Thyroid gland (tissue), 4 donors: ENCODE measurements around the gene TMEM229B. TPM values are rescaled to one million over a fixed set of nuclear protein-coding genes. Genes with fewer than 3 reads are reported as not detected.

ENCODE experiments used
- DNase-seq, 2 donors: peaks; one replicate each; pipeline ENCODE4 v3.0.0-alpha.2; 2019
- H3K27ac ChIP-seq, 3 donors: fragments of 200-600 bp; sonication (generic); 1 replicate in 2 of 3; 2 replicates in 1 of 3; pipeline ENCODE4 v1.5.1; 2016 to 2019; ENCODE audit warnings: mild to moderate bottlenecking in 1 of 3, moderate library complexity in 1 of 3
- H3K27me3 ChIP-seq: fragments of 200-600 bp; sonication (generic); one replicate; pipeline ENCODE4 v1.5.1; 2019
- H3K36me3 ChIP-seq, 2 donors: fragments of 200-600 bp; sonication (generic); one replicate each; pipeline ENCODE4 v1.5.1; 2016 to 2019
- H3K4me1 ChIP-seq, 2 donors: fragments of 200-600 bp; sonication (generic); one replicate each; pipeline ENCODE4 v1.5.1; 2017 to 2019
- H3K4me3 ChIP-seq, 3 donors: fragments of 200-600 bp; sonication (generic); replicated peaks in 1 of 3; 1 replicate in 2 of 3; 2 replicates in 1 of 3; pipeline ENCODE4 v1.5.1; 2016; ENCODE audit warnings: mild to moderate bottlenecking in 1 of 3
- H3K9me3 ChIP-seq: fragments of 200-600 bp; sonication (generic); one replicate; pipeline ENCODE4 v1.5.1; 2017
- POLR2A ChIP-seq, 2 donors: fragments of 450-650 bp; IDR thresholded peaks; one replicate each; pipeline ENCODE4 v1.6.1; 2017; ENCODE audit warnings: antibody characterized with exemption in 2 of 2, mild to moderate bottlenecking in 2 of 2, moderate library complexity in 1 of 2
- WGBS, 2 donors: methylation state at CpG; one replicate each; pipeline ENCODE4 v1.1.5; 2017; 5-methylcytosine and 5-hydroxymethylcytosine counted together
- intact Hi-C: fragments of 100-400 bp; cut with DNase I; formaldehyde crosslinking; loops from one replicate; pipeline ENCODE4 v1.15.1; 2023
- total RNA-seq, 4 donors: library from RNA; depleted of rRNA; stranded (reverse); fragments of >200 nt; gene quantifications; one replicate each; pipeline ENCODE4 v1.2.3, GENCODE V29; 2016
- TF ChIP-seq, protein P1 (sequence below), 6 experiments: fragments of 200-600 bp in 3 of 6; fragments of 450-650 bp in 3 of 6; sonication (generic) in 3 of 6; IDR thresholded peaks; one replicate each; pipeline ENCODE4 v1.5.1; 2016 to 2019; ENCODE audit warnings: antibody characterized with exemption in 6 of 6, mild to moderate bottlenecking in 2 of 6, inconsistent platforms in 1 of 6, moderate library complexity in 1 of 6

TMEM229B gene
- total RNA-seq, 4 donors from 2014 or later, result 27.3 to 63.5 (median 35.0) TPM

GRCh38 chr14:67491741-67492507, 3.4 kb upstream of the TMEM229B start:
- DNase-seq, result no peak
- Histone ChIP-seq H3K36me3 (no peaks in the 10 kb centered on the region), H3K4me3 (no peak overlapping the region), H3K4me1 (no peaks in the 10 kb centered on the region), H3K27ac (no peak overlapping the region), H3K9me3 (no peaks in the 10 kb centered on the region), H3K27me3 (no peaks in the 10 kb centered on the region)
- 74 to 83% methylated on average over 9 of the region's 9 CpGs for WGBS, 2 donors
- intact Hi-C loops, result no loop called here
- TF ChIP-seq, protein P1, sequence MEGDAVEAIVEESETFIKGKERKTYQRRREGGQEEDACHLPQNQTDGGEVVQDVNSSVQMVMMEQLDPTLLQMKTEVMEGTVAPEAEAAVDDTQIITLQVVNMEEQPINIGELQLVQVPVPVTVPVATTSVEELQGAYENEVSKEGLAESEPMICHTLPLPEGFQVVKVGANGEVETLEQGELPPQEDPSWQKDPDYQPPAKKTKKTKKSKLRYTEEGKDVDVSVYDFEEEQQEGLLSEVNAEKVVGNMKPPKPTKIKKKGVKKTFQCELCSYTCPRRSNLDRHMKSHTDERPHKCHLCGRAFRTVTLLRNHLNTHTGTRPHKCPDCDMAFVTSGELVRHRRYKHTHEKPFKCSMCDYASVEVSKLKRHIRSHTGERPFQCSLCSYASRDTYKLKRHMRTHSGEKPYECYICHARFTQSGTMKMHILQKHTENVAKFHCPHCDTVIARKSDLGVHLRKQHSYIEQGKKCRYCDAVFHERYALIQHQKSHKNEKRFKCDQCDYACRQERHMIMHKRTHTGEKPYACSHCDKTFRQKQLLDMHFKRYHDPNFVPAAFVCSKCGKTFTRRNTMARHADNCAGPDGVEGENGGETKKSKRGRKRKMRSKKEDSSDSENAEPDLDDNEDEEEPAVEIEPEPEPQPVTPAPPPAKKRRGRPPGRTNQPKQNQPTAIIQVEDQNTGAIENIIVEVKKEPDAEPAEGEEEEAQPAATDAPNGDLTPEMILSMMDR (IDR thresholded peaks at IDR 0.05), result no peak
- no peak for TF ChIP-seq POLR2A (IDR thresholded peaks at IDR 0.05)

- intact Hi-C loops, result no loop called here
- H3K4me3 ChIP-seq, result no peak overlapping the region
- 96 to 97% methylated on average over 3 of the region's 3 CpGs for WGBS, 2 donors
- no peak overlapping the region for H3K27ac ChIP-seq
- H3K4me1 ChIP-seq, result no peaks in the 10 kb centered on the region
- TF ChIP-seq, protein P1 (IDR thresholded peaks at IDR 0.05), result no peak
- TF ChIP-seq POLR2A (IDR thresholded peaks at IDR 0.05), result no peak
- no peaks in the 10 kb centered on the region for H3K27me3 ChIP-seq
- H3K36me3 ChIP-seq, result no peaks in the 10 kb centered on the region
- no peaks in the 10 kb centered on the region for H3K9me3 ChIP-seq
- DNase-seq, result no peak
These were observed 2.8 kb upstream of the TMEM229B start for GRCh38 chr14:67491285-67491684.

DNA sequence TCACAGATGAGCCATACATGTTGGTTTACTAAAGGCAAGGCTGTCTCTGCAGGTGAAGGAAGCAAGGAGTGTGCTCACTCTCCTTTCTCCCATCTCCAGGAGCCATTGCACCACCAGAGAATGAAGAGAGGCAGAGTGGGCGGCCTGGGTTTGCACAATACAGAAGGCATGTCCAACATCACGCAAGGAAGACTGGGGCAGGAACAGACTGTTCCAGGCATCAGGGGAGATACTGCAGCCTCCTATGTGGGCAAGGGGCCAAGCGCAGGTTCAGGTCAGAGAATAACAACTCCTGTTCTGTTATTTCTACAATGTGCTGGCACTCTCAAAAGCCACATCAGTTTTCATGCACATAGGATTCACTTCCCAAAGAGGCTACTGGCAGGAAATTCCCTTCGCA, 1.7 kb upstream of the TMEM229B start:
- TF ChIP-seq, protein P1 (IDR thresholded peaks at IDR 0.05), result no peak
- no peak for TF ChIP-seq POLR2A (IDR thresholded peaks at IDR 0.05)
- Histone ChIP-seq H3K4me3 (no peak overlapping the region), H3K27me3 (no peaks in the 10 kb centered on the region), H3K27ac (no peak overlapping the region), H3K36me3 (no peaks in the 10 kb centered on the region), H3K4me1 (peaks cover 0 to 3% of the 10 kb centered on the region in 2 donors), H3K9me3 (no peaks in the 10 kb centered on the region)
- 83 to 90% methylated on average over 4 of the region's 4 CpGs for WGBS, 2 donors
- intact Hi-C loops, result no loop called here
- peak in 1 of 2 donors; percentile 20 for DNase-seq

GRCh38 chr14:67487332-67487731, 1.2 kb downstream of the TMEM229B start:
- H3K27me3 ChIP-seq, result no peaks in the 10 kb centered on the region
- H3K4me1 ChIP-seq, result peaks cover 0 to 3% of the 10 kb centered on the region in 2 donors
- no peak for DNase-seq
- no peaks in the 10 kb centered on the region for H3K9me3 ChIP-seq
- H3K27ac ChIP-seq, result no peak overlapping the region
- H3K4me3 ChIP-seq, result no peak overlapping the region
- H3K36me3 ChIP-seq, result no peaks in the 10 kb centered on the region
- intact Hi-C loops, result no loop called here
- 76 to 94% methylated on average over 4 of the region's 4 CpGs for WGBS, 2 donors
- TF ChIP-seq POLR2A (IDR thresholded peaks at IDR 0.05), result no peak
- TF ChIP-seq, protein P1 (IDR thresholded peaks at IDR 0.05), result no peak

DNA sequence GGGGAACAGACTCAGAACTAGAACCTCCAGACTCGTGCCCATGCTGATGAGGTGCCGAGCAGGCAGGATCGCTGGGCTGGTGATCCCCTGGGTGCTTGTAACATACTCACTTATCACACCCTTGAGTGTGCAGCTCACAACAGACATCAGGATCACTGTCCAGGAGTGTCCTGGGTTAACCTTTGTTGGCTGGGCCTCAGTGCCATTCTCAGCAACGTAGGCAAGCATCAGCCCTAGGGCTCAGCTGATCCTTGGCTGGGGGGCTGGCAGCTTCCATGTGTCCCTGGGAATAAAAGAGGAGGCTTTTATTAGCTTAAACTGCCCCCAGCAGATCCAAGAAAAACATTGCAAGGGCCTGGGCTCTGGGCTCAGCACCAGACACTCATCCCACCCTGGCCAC, 1.6 kb downstream of the TMEM229B start:
- Histone ChIP-seq H3K27me3 (no peaks in the 10 kb centered on the region), H3K4me1 (peaks cover 0 to 3% of the 10 kb centered on the region in 2 donors), H3K36me3 (no peaks in the 10 kb centered on the region), H3K4me3 (no peak overlapping the region), H3K27ac (no peak overlapping the region), H3K9me3 (no peaks in the 10 kb centered on the region)
- intact Hi-C loops, result no loop called here
- DNase-seq, result no peak
- no peak for TF ChIP-seq POLR2A (IDR thresholded peaks at IDR 0.05)
- TF ChIP-seq, protein P1 (IDR thresholded peaks at IDR 0.05), result no peak
- 66 to 86% methylated on average over 3 to 4 of the region's 4 CpGs for WGBS, 2 donors
